ENCODE results near the gene OPN4. TPM values are rescaled to one million over a fixed set of nuclear protein-coding genes. Genes with fewer than 3 reads are reported as not detected.
A peak's percentile ranks its signal among the peaks of the same experiment; 100 is the strongest.

The OPN4 gene
- total and polyA plus RNA-seq, 2 of the 13 experiments (the other 11 are each of a cell fraction or from before 2014, with no cell fraction given): not detected

GRCh38 chr10:86684331-86685097 is 30.2 kb downstream of the OPN4 start:
- no peak overlapping the region for H2AFZ ChIP-seq (ENCODE audit: low read length)
- 18% methylated on average over 8 of the region's 9 CpGs for WGBS (ENCODE audit: low lambda C conversion rate)
- no peaks in the 10 kb centered on the region for H3K36me3 ChIP-seq (replicated peaks in 1 of 2; ENCODE audit: control insufficient read depth in 1 of 2, insufficient read depth in 2 of 2, low read length in 2 of 2)
- H3K27me3 ChIP-seq (ENCODE audit: control insufficient read depth in 1 of 2, insufficient read depth in 2 of 2, low read length in 2 of 2): peaks cover 12 to 51% of the 10 kb centered on the region in 2 experiments; a peak in 4 of 5 replicates
- FAIRE-seq (no peak), ATAC-seq (peak; percentile 66), DNase-seq (ENCODE audit: low spot score) (no peak)
- in situ Hi-C loops (cut with HindIII; ENCODE audit: extremely low pct_ligation_motif_present, low pct_unique_long_range_greater_than_20kb) (no loop called here), intact Hi-C loops (cut with micrococcal nuclease; ENCODE audit: unreplicated experiment) (loop anchor here (5.0 kb wide), 1 partner anchor 92 kb away; no protein-coding TSS in a partner anchor)
- TF ChIP-seq STAG1 (CRISPR knock-in tag; IDR thresholded peaks at IDR 0.05) (peak; percentile 56), ARNTL (CRISPR knock-in tag; IDR thresholded peaks at IDR 0.05) (no peak), PCBP1 (IDR thresholded peaks at IDR 0.05; ENCODE audit: borderline replicate concordance, low read depth, low read length) (no peak), ZBTB3 (CRISPR knock-in tag; IDR thresholded peaks at IDR 0.05; ENCODE audit: borderline replicate concordance, low read depth) (no peak), MAZ (IDR thresholded peaks at IDR 0.05; ENCODE audit: borderline replicate concordance, low read depth, low read length) (peak; percentile 65; the same call in 1 of the 2 replicates), MAZ (CRISPR knock-in tag; IDR thresholded peaks at IDR 0.05; ENCODE audit: low read depth) (no peak), PATZ1 (CRISPR knock-in tag; IDR thresholded peaks at IDR 0.05) (peak; percentile 69)
- TF ChIP-seq, protein P1, sequence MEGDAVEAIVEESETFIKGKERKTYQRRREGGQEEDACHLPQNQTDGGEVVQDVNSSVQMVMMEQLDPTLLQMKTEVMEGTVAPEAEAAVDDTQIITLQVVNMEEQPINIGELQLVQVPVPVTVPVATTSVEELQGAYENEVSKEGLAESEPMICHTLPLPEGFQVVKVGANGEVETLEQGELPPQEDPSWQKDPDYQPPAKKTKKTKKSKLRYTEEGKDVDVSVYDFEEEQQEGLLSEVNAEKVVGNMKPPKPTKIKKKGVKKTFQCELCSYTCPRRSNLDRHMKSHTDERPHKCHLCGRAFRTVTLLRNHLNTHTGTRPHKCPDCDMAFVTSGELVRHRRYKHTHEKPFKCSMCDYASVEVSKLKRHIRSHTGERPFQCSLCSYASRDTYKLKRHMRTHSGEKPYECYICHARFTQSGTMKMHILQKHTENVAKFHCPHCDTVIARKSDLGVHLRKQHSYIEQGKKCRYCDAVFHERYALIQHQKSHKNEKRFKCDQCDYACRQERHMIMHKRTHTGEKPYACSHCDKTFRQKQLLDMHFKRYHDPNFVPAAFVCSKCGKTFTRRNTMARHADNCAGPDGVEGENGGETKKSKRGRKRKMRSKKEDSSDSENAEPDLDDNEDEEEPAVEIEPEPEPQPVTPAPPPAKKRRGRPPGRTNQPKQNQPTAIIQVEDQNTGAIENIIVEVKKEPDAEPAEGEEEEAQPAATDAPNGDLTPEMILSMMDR (CRISPR knock-in tag; IDR thresholded peaks at IDR 0.05): peak; percentile 75
- H3K9me3 ChIP-seq (ENCODE audit: low read length): no peaks in the 10 kb centered on the region
- H3K4me1 ChIP-seq (ENCODE audit: insufficient read depth, low read length): no peaks in the 10 kb centered on the region
- no peaks in the 10 kb centered on the region for H4K20me1 ChIP-seq (ENCODE audit: insufficient read depth, low read length)
- BruUV-seq (replicated peaks): no TSS peak
- CTCF ChIA-PET (ENCODE audit: low intra/inter-chr PET ratio, low total read pairs): no interaction called here
- POLR2A ChIA-PET: no interaction called here
- no peak overlapping the region for H3K4me2 ChIP-seq (ENCODE audit: low read depth, low read length)
- no peak overlapping the region for H3K4me3 ChIP-seq (replicated peaks in 1 of 3; ENCODE audit: insufficient read depth in 1 of 3, low read depth in 2 of 3, low read length in 3 of 3)
- H3K9ac ChIP-seq (ENCODE audit: insufficient read depth, low read depth, low read length): no peak overlapping the region
- H3K27ac ChIP-seq (ENCODE audit: extremely low read length, insufficient read depth, low read length): no peak overlapping the region
- no peaks in the 10 kb centered on the region for H3K79me2 ChIP-seq (ENCODE audit: insufficient read depth, low read length)
